HAP-1 (cell line): ENCODE measurements around the gene MYL1.

Experiments used
- DNase-seq, 2 experiments: peaks; one replicate each; pipeline ENCODE4 v3.0.0-alpha.2; 2016 to 2020; ENCODE audit warnings: low spot score in 2 of 2
- H3K27me3 ChIP-seq: fragments of 250-450 bp; sonication (Bioruptor Pico); 2 replicates; pipeline ENCODE4 v1.5.1; 2020; ENCODE audit warnings: low read depth, mild to moderate bottlenecking, moderate library complexity
- H3K36me3 ChIP-seq: fragments of 250-450 bp; sonication (Bioruptor Pico); replicated peaks from 2 replicates; pipeline ENCODE4 v1.5.1; 2020; ENCODE audit warnings: mild to moderate bottlenecking
- H3K4me1 ChIP-seq: fragments of 250-450 bp; sonication (Bioruptor Pico); 2 replicates; pipeline ENCODE4 v1.5.1; 2020; ENCODE audit warnings: mild to moderate bottlenecking
- H3K4me3 ChIP-seq: fragments of 250-450 bp; sonication (Bioruptor Pico); 2 replicates; pipeline ENCODE4 v1.5.1; 2020; ENCODE audit warnings: mild to moderate bottlenecking, moderate library complexity
- H3K9me3 ChIP-seq: fragments of 250-450 bp; sonication (Bioruptor Pico); 2 replicates; pipeline ENCODE4 v1.5.1; 2020; ENCODE audit warnings: mild to moderate bottlenecking, moderate library complexity
- in situ Hi-C: fragments of 300-500 bp; cut with MboI; formaldehyde crosslinking; loops from 3 replicates; pipeline ENCODE4 v1.14.3; 2020; ENCODE audit warnings: low sequenced_read_pairs, inconsistent platforms, mixed read lengths

Gene MYL1

DNA sequence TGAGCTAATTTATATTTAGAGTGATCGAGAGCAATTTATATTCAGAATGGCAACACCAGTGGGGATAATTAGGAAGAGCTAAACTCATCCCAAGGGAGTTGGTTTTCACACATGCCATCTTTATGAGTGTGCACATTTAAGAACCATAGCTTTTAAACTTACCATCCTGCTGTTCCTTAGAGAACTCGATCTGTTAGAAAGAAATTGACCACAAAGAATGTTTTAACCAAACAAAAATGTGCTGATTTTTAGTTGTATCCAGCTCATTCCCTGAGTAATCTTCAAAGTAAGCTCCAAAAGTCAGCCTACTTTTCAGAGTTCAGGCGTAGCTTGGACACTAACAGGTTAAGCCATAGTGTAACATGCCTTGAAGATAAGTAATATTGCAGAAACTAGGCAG lies 12.6 kb downstream of the MYL1 start:
- no peaks in the 10 kb centered on the region for H3K36me3 ChIP-seq
- H3K9me3 ChIP-seq = no peaks in the 10 kb centered on the region
- no peak overlapping the region for H3K4me3 ChIP-seq
- H3K4me1 ChIP-seq = no peaks in the 10 kb centered on the region
- DNase-seq = no peak
- in situ Hi-C loops = no loop called here
- no peaks in the 10 kb centered on the region; the same call in 1 of the 2 replicates for H3K27me3 ChIP-seq

GRCh38 chr2:210299866-210300373 lies 15.1 kb downstream of the MYL1 start:
- no peak for DNase-seq
- no peaks in the 10 kb centered on the region; the same call in 1 of the 2 replicates for H3K27me3 ChIP-seq
- H3K36me3 ChIP-seq = no peaks in the 10 kb centered on the region
- H3K9me3 ChIP-seq = no peaks in the 10 kb centered on the region
- no peaks in the 10 kb centered on the region for H3K4me1 ChIP-seq
- no peak overlapping the region for H3K4me3 ChIP-seq
- in situ Hi-C loops = no loop called here

- H3K27me3 ChIP-seq = peaks cover 8% of the 10 kb centered on the region; the same call in 1 of the 2 replicates
- in situ Hi-C loops = no loop called here
- no peaks in the 10 kb centered on the region for H3K36me3 ChIP-seq
- no peak for DNase-seq
- H3K9me3 ChIP-seq = no peaks in the 10 kb centered on the region
- no peaks in the 10 kb centered on the region for H3K4me1 ChIP-seq
- no peak overlapping the region for H3K4me3 ChIP-seq
These were observed 26.6 kb downstream of the MYL1 start for GRCh38 chr2:210288408-210288807.

DNA sequence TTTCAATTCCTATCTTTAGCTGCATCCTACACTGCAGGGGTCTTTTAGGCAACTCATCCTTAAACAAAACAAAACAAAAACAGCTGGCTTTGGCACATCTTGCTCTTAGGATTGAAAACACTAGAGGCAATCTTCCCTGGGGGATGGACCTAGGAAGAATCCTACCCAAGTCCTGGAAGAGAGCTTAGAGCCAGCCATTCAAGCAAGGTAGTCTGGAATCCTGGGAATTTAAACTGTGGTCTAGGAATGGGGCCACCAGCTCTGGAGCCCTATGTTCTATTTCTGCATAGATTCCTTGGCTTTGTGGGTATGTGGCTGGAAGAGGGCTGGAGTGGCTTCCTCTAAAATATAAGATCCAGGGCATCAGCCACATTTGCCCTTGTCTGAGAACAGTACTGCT lies 27.7 kb downstream of the MYL1 start:
- H3K36me3 ChIP-seq = no peaks in the 10 kb centered on the region
- no peak for DNase-seq
- no peaks in the 10 kb centered on the region for H3K9me3 ChIP-seq
- H3K4me1 ChIP-seq = no peaks in the 10 kb centered on the region
- H3K4me3 ChIP-seq = no peak overlapping the region
- in situ Hi-C loops = no loop called here
- peaks cover 3% of the 10 kb centered on the region; the same call in 1 of the 2 replicates for H3K27me3 ChIP-seq

GRCh38 chr2:210286123-210286680 lies 28.8 kb downstream of the MYL1 start:
- Histone ChIP-seq H3K9me3 (no peaks in the 10 kb centered on the region), H3K27me3 (peaks cover 3% of the 10 kb centered on the region; the same call in 1 of the 2 replicates), H3K4me1 (no peaks in the 10 kb centered on the region), H3K4me3 (no peak overlapping the region), H3K36me3 (no peaks in the 10 kb centered on the region)
- in situ Hi-C loops = no loop called here
- DNase-seq = no peak

DNA sequence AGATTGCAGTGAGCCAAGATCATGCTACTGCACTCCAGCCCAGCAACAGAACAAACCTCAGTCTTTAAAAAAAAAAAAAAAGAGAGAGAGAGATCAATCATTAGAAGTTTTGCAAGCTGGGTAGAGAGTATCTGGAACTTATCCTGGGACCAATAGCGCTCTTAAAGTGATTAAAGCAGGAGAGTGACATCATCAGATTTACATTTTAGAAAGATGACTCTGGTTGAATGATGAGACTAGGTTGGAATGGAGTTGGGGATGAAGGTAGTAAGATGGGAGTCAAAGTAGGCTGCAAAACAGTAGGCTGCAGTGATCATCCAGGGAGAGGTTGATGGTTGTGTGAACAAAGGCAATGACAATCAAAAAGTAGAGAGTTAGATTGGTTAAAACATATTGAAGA lies 37.8 kb downstream of the MYL1 start:
- Histone ChIP-seq H3K4me1 (no peaks in the 10 kb centered on the region), H3K9me3 (no peaks in the 10 kb centered on the region), H3K27me3 (peaks cover 5% of the 10 kb centered on the region; the same call in 1 of the 2 replicates), H3K4me3 (no peak overlapping the region), H3K36me3 (no peaks in the 10 kb centered on the region)
- in situ Hi-C loops = no loop called here
- no peak for DNase-seq

- H3K36me3 ChIP-seq = no peaks in the 10 kb centered on the region
- peaks cover 19% of the 10 kb centered on the region for H3K27me3 ChIP-seq
- in situ Hi-C loops = no loop called here
- H3K4me3 ChIP-seq = no peak overlapping the region
- no peaks in the 10 kb centered on the region for H3K9me3 ChIP-seq
- DNase-seq = no peak
- no peaks in the 10 kb centered on the region for H3K4me1 ChIP-seq
These were observed 43.7 kb downstream of the MYL1 start for GRCh38 chr2:210271300-210271699.

- H3K27me3 ChIP-seq = peaks cover 14% of the 10 kb centered on the region
- in situ Hi-C loops = no loop called here
- H3K4me1 ChIP-seq = no peaks in the 10 kb centered on the region
- no peak overlapping the region for H3K4me3 ChIP-seq
- H3K9me3 ChIP-seq = no peaks in the 10 kb centered on the region
- H3K36me3 ChIP-seq = no peaks in the 10 kb centered on the region
- no peak for DNase-seq
These were observed 45.8 kb downstream of the MYL1 start for GRCh38 chr2:210269148-210269547.

- no peak for DNase-seq
- Histone ChIP-seq H3K4me3 (no peak overlapping the region), H3K36me3 (no peaks in the 10 kb centered on the region), H3K9me3 (no peaks in the 10 kb centered on the region), H3K4me1 (no peaks in the 10 kb centered on the region), H3K27me3 (peaks cover 14% of the 10 kb centered on the region)
- in situ Hi-C loops = no loop called here
These were observed 46.7 kb downstream of the MYL1 start for GRCh38 chr2:210268281-210268680.

DNA sequence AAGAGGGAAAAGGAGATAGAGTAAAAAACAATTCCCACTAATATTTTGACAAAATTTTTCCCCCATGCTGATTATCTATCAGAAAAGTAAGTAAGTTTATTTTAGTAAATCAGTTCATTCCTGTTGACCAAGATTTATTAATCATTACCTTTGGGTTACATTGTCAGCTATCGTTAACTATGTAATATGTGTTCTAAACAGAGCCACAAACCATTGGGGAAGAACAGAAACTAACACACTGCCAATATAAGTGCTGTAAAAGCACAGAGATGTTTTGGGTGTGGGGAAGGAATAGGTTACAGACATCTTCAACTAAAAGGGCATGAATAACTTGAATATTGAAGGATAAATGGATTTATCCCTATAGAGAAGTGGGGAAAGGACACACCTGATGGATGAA lies 47.3 kb downstream of the MYL1 start:
- H3K36me3 ChIP-seq = no peaks in the 10 kb centered on the region
- H3K4me3 ChIP-seq = no peak overlapping the region
- no peaks in the 10 kb centered on the region for H3K4me1 ChIP-seq
- no peaks in the 10 kb centered on the region for H3K9me3 ChIP-seq
- H3K27me3 ChIP-seq = peaks cover 14% of the 10 kb centered on the region
- in situ Hi-C loops = no loop called here
- no peak for DNase-seq

DNA sequence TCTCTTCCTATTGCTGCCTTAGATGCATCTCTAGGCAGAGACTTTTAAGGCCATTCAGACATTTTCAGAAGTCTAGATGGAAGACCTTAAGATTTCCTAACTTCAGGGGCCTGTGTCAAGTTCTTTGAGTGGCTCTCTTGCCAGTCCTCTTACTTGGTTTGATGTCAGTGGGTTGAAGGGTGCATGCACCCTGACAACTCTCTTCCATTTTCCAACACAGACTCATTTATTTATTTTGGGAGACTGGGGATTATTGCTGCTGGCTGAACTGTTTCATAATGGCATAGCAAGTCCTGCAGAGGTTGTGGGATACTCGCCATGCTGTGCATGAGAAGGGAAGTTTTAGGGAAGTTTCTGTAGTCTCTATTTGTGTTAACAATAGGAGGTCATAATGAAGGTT lies 50.7 kb downstream of the MYL1 start:
- Histone ChIP-seq H3K9me3 (no peaks in the 10 kb centered on the region), H3K36me3 (no peaks in the 10 kb centered on the region)
- in situ Hi-C loops = no loop called here

GRCh38 chr2:210263841-210264240 lies 51.1 kb downstream of the MYL1 start:
- Histone ChIP-seq H3K27me3 (peaks cover 9% of the 10 kb centered on the region), H3K9me3 (no peaks in the 10 kb centered on the region), H3K4me3 (no peak overlapping the region), H3K36me3 (no peaks in the 10 kb centered on the region), H3K4me1 (no peaks in the 10 kb centered on the region)
- in situ Hi-C loops = no loop called here
- DNase-seq = no peak

More for the DNA sequence above, 50.7 kb downstream of the MYL1 start:
- peaks cover 9% of the 10 kb centered on the region for H3K27me3 ChIP-seq
- H3K4me3 ChIP-seq = no peak overlapping the region
- no peak for DNase-seq
- no peaks in the 10 kb centered on the region for H3K4me1 ChIP-seq

DNA sequence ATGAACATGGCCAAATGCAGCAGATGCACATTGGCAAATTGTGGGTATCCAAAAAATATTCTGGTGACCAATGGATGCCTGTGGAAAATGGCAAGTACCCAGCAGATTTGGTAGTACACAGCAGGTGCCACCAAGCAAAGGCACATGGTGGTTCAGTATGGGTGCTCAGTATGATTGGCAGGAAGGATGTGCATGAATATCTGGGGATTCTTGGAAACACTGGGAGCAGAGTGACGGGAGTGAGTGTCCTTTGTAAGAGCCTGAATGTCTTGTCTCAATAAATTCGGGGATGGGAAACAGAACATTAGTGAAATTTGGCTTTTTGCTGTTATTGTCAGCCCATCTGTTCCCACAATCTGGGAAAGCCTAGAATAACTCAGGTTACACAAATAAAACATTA lies 52.9 kb downstream of the MYL1 start:
- Histone ChIP-seq H3K9me3 (no peaks in the 10 kb centered on the region), H3K36me3 (no peaks in the 10 kb centered on the region), H3K27me3 (no peaks in the 10 kb centered on the region; the same call in 1 of the 2 replicates), H3K4me3 (no peak overlapping the region), H3K4me1 (no peaks in the 10 kb centered on the region)
- DNase-seq = no peak
- in situ Hi-C loops = no loop called here

- no peaks in the 10 kb centered on the region for H3K27me3 ChIP-seq
- in situ Hi-C loops = no loop called here
- no peaks in the 10 kb centered on the region for H3K4me1 ChIP-seq
- H3K4me3 ChIP-seq = no peak overlapping the region
- DNase-seq = no peak
- H3K9me3 ChIP-seq = no peaks in the 10 kb centered on the region
- no peaks in the 10 kb centered on the region for H3K36me3 ChIP-seq
These were observed 55.3 kb downstream of the MYL1 start for GRCh38 chr2:210259687-210260086.
